C4-2B (cell line): ENCODE data around the gene ADAMTSL1.
A peak's percentile ranks its signal among the peaks of the same experiment; 100 is the strongest.

Experiments used
- ZFX ChIP-seq: fragments of 450-650 bp; IDR thresholded peaks from 2 replicates; pipeline ENCODE4 v1.6.1; 2017
- TF ChIP-seq, protein P1 (sequence below): fragments of 450-650 bp; conservative IDR thresholded peaks from 2 replicates; pipeline ENCODE4 v1.5.1; 2017; ENCODE audit warnings: mild to moderate bottlenecking

DNA sequence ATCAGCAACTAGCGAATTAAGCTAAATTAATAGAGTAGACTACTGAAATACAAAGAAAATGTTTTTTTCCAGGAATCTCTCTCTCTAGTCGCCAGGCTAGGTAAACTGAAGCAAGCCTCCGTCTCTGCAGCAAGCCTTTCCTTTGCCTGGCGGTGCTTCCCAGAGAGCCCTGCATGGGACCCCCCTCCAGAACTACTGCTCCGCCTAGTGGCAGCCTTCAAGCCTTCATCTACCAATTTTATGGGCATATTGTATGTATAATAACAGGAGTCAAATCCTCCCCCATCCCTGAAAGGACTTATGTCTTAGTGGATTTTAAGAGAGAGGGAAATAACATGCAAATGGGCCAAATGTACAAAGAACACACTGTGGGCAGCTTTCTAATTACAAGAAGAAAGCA lies 317.1 kb downstream of the ADAMTSL1 start:
- TF ChIP-seq, protein P1, sequence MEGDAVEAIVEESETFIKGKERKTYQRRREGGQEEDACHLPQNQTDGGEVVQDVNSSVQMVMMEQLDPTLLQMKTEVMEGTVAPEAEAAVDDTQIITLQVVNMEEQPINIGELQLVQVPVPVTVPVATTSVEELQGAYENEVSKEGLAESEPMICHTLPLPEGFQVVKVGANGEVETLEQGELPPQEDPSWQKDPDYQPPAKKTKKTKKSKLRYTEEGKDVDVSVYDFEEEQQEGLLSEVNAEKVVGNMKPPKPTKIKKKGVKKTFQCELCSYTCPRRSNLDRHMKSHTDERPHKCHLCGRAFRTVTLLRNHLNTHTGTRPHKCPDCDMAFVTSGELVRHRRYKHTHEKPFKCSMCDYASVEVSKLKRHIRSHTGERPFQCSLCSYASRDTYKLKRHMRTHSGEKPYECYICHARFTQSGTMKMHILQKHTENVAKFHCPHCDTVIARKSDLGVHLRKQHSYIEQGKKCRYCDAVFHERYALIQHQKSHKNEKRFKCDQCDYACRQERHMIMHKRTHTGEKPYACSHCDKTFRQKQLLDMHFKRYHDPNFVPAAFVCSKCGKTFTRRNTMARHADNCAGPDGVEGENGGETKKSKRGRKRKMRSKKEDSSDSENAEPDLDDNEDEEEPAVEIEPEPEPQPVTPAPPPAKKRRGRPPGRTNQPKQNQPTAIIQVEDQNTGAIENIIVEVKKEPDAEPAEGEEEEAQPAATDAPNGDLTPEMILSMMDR, result peak; percentile 83
- TF ChIP-seq ZFX, result no peak
